GM18519 (cell line): Measurements from ENCODE around the gene OR8S1.
"Not testable (repeated sequence)": the region's sequence is repeated elsewhere in the genome, so short reads cannot be mapped to it uniquely, and the experiment has no call there.

Experiments used
- ATAC-seq: cut with Tn5 transposase; IDR thresholded peaks from one replicate; pipeline ENCODE4 v1.9.1; 2021; ENCODE audit warnings: mild to moderate bottlenecking, moderate library complexity; ENCODE audit not compliant: unreplicated experiment, low FRiP score

The OR8S1 gene, protein sequence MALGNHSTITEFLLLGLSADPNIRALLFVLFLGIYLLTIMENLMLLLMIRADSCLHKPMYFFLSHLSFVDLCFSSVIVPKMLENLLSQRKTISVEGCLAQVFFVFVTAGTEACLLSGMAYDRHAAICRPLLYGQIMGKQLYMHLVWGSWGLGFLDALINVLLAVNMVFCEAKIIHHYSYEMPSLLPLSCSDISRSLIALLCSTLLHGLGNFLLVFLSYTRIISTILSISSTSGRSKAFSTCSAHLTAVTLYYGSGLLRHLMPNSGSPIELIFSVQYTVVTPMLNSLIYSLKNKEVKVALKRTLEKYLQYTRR

DNA sequence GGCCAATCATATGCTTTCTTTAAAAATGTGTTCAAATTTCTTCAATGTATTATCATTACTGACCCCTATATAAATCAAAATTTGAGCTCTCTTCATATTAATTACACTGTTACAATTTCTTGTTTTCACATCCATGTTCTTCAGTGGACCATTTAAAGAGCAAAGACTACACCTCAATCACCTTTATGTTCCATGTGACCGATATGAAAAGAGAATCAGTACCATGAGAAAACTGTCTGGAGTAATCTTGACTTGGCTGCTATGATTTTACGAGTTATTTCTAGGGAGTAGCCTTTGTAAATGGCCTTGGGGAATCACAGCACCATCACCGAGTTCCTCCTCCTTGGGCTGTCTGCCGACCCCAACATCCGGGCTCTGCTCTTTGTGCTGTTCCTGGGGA is at the start of gene OR8S1:
OR8S1 (plus strand) TSS at position 301 of the 400 bp plus-strand sequence; CDS start at position 301, 0 bp downstream.
- ATAC-seq, result no peak

- ATAC-seq, result no peak
Observed at GRCh38 chr12:48482198-48482597, 43.2 kb upstream of the OR8S1 start, which contains the start of gene C12orf54. Gene C12orf54, plus strand, starts transcription at chr12:48482498. Its CDS starts 799 bp downstream, at chr12:48483297.

GRCh38 chr12:48482930-48483329 is 42.5 kb upstream of the OR8S1 start:
- no peak for ATAC-seq

DNA sequence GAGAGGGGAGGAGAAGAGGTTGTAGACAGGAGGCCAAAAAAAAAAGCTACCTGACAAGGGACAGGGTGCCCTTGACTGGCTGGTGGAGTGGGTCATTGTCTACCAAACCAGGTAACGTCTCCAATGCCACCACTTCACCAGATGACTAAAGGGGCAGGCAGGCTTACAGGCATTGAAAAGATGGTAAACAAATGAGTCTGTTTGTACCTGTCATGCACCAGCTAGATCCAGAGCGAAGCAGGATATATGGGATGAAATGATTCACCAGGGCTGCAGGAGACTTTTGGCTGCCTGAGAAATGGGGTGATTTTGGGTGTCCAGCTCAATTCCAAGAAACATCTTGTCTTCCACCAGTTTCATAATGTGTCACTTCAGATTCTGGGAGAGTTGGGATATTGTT is 39.2 kb upstream of the OR8S1 start:
- no peak for ATAC-seq

GRCh38 chr12:48486679-48487078 is 38.8 kb upstream of the OR8S1 start:
- ATAC-seq, result no peak

DNA sequence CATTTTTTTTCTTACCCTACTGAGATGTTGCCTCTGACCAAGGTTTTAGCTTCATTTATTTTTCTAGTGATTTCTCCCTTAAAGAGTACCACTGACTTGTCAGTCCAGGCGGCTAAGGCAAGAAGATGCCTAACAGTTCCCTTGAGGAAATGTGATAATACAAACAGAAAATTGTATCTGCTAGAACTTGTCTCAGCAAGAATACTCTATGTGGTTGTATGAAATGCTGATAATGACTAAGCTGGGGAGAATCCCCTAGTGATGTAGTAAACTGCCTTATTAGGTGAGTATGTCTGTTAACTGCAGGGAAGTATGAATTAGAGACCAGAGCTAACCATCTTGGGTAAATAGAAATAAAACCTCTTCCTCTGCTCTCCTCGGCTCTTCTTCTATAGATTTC is 36.4 kb upstream of the OR8S1 start:
- ATAC-seq, result peak; percentile 92

DNA sequence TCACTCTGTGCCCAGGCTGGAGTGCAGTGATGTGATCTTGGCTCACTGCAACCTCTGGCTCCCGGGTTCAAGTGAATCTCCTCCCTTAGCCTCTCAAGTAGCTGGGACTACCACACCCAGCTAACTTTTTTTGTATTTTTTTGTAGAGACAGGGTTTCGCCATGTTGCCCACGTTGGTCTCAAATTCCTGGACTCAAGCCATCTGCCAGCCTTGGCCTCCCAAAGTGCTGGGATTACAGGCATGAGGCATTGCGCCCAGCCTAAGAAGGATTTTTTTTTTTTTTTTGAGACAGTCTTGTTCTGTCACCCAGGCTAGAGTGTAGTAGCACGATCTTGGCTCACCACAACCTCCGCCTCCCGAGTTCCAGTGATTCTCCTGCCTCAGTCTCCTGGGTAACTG is 36.0 kb upstream of the OR8S1 start:
- ATAC-seq, result not testable (repeated sequence)

DNA sequence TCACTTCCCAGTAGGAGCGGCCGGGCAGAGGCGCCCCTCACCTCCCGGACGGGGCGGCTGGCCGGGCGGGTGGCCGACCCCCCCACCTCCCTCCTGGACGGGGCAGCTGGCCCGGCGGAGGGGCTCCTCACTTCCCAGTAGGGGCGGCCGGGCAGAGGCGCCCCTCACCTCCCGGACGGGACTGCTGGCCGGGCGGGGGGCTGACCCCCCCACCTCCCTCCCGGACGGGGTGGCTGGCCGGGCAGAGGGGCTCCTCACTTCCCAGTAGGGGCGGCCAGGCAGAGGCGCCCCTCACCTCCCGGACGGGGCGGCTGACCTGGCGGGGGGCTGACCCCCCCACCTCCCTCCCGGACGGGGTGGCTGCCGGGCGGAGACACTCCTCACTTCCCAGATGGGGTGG is 25.2 kb upstream of the OR8S1 start:
- ATAC-seq, result not testable (repeated sequence)

DNA sequence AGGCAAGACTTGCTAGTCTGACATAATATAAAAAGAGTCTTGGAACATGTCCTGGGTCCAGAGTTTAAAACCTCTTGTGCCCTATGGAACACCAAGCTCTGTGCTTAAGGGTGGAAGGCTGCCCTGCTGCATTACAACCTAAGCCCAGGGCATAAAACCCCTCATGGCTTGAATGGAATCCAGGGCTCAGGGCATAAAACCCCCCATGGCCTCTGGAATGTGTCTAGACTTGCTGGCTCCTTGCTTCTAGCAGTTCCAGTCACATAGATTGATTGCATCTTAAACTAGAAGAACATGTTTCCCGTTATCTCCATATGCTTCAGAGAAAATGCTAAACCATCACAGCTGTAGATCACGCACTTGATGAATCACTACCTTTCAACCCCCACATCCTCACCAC is 18.6 kb upstream of the OR8S1 start:
- not testable (repeated sequence) for ATAC-seq

- no peak for ATAC-seq
Observed at GRCh38 chr12:48508987-48509386, 16.4 kb upstream of the OR8S1 start.

- no peak for ATAC-seq
Observed at GRCh38 chr12:48510111-48510510, 15.3 kb upstream of the OR8S1 start.

- peak; percentile 67 for ATAC-seq
Observed at GRCh38 chr12:48512855-48513254, 12.6 kb upstream of the OR8S1 start.

DNA sequence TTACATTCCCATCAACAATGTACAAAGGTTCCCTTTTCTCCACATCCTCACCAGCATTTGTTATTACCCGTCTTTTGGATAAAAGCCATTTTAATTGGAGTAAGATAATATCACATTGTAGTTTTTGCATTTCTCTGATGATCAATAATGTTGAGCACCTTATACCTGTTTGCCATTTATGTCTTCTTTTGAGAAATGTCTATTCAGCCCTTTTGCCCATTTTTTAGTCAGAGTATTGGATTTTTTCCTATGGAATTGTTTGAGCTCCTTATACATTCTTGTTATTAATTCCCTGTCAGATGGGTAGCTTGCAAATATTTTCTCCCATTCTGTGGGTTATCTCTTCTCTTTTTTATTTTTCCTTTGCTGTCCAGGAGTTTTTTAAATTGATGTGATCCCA is 10.7 kb upstream of the OR8S1 start:
- no peak for ATAC-seq

- ATAC-seq, result not testable (repeated sequence)
Observed at GRCh38 chr12:48520381-48520780, 5.1 kb upstream of the OR8S1 start.

DNA sequence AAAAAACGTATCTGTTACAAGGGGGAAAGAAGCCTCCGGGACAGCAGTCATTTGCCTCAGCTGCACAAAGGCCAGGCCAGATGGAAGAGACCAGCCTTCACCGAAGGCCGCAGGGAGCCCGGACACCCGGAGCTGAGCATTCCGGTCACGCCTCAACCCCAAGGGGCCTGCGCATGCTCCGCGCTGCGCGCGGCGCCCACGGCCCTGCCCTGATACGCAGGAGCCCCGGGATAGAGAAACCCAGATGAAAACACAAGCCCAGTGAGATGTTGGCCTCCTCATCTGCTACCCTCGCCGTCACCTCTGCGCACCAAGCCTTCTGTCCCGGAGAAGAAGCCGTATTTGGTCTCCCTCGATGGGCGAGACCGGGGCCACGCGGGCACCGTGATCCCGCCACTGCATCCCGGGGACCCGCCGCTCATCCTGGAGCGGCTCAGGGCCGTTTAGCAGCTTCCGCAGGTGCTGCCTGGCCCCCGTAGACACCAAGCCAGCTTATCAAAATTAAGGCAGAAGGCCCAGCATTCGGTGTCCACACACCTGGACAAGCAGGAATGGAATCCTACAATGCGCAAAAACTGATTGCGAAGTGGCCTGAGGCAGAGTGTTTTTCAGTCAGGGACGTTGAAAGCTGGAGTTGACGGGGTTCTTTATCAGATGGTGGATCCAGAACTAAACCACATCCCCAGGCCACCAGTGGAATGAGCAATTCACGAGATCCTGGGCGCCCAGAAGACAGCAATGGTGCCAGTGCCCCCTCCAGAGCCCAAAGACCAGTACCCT is 2.6 kb downstream of the OR8S1 start:
- ATAC-seq, result no peak

DNA sequence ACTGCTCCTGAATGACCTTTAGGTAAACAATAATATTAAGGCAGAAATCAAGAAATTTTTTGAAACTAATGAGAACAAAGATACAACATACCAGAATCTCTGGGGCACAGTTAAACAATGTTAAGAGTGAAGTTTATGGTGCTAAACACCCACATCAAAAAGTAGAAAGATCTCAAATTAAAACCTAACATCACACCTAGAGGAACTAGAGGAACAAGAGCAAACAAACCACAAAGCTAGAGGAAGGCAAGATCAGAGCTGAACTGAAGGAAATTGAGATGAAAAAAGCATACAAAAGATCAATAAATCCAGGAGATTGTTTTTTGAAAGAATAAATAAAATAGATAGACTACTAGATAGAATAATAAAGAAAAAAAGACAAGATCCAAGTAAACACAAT is 7.2 kb downstream of the OR8S1 start:
- ATAC-seq, result no peak

DNA sequence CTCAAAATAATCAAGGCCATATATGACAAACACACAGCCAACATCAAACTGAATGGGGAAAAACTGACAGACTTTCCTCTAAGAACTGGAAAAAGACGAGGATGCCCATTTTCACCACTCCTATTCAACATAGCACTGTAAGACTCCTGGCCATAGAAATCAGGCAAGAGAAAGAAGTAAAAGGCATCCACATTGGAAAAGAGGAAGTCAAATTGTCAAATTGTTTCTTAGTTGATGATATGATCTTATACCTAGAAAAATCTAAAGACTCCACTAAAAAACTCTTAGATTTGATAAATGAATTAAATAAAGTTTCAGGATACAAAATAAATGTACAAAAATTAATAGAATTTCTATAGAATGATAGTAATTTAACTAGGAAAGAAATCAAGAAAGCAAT is 11.2 kb downstream of the OR8S1 start:
- ATAC-seq, result no peak

- no peak for ATAC-seq
Observed at GRCh38 chr12:48542300-48542928, 17.0 kb downstream of the OR8S1 start.

DNA sequence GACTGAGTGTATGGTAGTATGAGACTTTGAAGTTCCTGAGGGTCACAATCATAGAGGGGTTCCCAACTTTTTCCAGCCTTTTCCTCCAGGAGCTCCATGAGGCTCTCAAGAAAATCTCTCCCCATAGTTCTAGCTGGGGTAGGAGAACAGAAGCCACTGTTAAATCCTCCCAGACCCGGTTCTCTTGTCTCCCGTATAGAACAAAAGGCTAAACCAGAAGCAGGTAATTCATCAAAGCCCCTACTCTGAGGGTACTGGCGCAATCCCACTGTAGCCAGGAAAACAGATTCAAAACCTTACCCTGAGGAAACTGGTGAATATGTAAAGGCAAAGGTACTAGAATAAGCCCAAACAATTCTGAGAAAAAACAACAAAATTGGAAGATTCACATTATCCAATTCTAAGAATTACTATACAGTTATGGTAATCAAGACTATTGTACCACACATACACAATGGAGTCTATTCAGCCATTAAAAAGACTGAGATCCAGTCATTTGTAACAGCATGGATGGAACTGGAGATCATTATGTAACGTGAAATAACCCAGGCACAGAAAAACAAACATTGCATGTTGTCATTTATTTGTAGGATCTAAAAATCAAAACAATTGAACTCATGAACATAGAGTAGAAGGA is 20.5 kb downstream of the OR8S1 start:
- ATAC-seq, result no peak

DNA sequence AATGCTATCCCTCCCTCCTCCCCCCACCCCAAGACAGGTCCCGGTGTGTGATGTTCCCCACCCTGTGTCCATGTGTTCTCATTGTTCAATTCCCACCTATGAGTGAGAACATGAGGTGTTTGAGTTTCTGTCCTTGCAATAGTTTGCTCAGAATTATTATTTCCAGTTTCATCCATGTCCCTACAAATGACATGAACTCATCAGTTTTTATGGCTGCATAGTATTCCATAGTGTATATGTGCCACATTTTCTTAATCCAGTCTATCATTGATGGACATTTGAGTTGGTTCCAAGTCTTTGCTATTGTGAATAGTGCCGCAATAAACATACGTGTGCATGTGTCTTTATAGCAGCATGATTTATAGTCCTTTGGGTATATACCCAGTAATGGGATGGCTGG is 21.6 kb downstream of the OR8S1 start:
- not testable (repeated sequence) for ATAC-seq

DNA sequence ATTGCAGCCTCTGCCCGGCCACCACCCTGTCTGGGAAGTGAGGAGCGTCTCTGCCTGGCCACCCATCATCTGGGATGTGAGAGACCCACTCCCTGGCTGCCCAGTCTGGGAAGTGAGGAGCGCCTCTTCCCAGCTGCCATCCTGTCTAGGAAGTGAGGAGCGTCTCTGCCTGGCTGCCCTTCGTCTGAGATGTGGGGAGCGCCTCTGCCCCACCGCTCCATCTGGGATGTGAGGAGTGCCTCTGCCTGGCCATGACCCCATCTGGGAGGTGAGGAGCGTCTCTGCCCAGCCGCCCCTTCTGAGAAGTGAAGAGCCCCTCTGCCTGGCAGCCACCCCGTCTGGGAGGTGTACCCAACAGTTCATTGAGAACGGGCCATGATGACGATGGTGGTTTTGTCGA is 26.2 kb downstream of the OR8S1 start:
- not testable (repeated sequence) for ATAC-seq
